Fibroblast of peridontal ligament (primary cell): ENCODE results near the gene C6orf52.

Experiments used
- DNase-seq: peaks from one replicate; pipeline ENCODE4 v3.0.0-alpha.2; 2010; ENCODE audit errors: extremely low read depth

C6orf52 gene

DNA sequence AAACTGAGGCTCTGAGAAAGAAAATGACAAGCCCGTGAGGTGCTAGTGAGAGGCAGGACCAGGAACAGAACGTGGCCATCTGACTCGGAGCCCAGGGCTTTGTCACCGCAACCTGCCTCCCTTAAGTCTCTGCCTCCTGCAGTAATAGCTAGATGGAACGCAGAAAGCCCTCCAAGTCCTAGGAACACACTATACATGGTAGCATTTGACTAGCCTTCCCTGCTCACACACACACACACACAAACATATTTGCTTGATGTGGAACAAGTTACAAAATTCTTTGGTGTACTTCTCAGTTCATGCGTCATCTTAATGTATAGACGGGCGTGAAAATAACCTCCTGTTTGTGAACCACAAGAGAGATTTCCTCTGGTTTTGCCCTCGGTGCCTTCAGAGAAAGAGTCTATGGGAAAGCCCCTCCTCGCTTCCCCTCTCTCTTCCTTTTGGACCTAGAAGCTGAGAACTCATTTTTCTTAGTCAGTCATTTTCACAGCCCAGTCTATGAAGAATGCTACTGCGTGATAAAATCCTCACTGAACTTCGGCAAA lies 38.8 kb downstream of the C6orf52 start:
- DNase-seq: no peak

DNA sequence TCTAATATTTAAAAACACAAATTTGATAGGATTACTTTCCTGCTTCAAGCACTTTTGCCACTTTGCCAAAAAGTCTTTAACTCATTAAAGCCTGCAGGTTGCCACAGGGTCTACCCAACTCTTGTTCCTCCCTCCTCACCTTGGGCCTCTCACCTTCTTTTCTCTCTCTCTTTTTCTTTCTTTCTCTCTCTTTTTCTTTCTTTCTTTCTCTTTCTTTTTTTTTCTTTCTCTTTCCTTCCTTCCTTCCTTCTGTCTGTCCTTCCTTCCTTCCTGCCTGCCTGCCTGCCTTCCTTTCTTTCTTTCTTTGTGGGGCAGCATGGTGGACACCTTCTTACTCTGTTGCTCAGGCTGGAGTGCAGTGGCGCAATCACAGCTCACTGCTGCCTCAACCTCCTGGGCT lies 50.2 kb downstream of the C6orf52 start:
- no peak for DNase-seq

DNA sequence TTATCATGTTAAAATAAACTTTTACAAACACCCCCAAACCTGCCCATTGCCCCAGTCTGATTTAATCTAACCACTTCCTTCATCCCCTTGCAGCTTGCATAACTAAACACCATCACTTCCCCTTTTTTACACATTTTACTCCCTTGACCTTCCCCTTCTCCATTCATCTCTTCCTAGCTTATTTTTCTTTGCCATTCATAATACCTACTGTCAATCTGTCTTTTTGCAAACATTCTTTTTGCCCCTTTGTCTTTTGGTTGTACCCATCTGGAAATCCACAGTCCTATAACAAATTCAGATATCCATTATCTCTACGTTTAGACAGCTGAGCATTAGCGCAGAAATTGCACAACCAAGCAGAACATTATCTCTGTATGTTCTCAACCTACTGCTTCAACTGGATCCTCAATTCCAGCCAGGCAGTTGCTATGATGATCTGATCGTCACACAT lies 51.2 kb downstream of the C6orf52 start:
- DNase-seq: no peak

DNA sequence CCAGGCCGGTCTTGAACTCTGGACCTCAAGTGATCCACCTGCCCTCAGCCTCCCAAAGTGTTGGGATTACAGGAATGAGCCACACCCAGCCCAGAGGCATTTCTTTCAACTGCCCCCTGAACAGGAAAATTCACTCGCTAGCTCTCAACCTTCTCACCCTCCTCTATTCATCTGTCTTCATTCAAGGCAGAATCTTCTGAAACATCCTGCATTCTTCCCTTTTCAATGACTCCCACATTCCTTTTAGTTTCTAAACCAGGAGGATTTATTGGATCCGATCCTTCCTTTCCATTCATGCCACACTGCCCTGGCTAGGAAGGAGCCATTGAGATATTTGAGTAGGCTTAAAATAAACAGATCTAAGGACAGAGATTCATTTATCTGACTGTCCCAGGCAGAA lies 52.9 kb downstream of the C6orf52 start:
- no peak for DNase-seq

DNA sequence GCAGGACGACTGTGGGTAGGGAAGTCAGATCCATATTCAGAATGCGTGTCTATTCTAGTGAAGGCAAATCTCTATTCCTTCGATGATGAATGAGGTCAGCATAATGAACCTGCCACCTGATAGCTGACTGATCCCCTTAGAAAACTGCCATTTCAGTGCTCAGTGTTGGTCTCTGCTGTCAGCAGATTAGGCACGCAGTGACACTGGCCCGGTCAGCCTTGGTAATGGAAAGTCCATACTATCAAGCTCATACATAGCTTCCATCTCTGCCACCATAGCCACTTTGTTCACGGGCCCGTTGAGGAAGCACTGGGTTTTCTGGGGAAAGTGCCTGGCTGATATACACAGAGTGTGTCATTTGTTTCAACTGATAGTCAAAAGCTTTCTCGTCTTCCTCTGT lies 54.0 kb downstream of the C6orf52 start:
- DNase-seq: no peak

DNA sequence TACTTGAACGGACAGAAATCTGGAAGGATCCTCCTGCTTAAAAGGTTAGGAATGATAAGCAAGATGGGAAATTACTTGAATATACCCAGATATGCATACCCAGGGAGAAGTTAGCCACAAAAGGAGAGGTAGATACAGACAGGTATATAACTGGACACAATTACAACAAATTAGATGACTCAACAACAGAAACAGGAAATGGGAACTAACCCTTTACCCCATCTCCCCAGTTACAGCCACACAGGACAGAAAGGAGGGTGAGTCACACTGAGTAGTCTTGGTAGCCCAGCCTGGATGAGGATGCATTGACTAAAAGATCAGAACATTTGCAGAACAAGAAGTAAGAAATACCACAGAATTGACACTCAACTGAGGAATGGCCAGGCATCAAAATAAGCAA lies 61.2 kb downstream of the C6orf52 start:
- DNase-seq: no peak

DNA sequence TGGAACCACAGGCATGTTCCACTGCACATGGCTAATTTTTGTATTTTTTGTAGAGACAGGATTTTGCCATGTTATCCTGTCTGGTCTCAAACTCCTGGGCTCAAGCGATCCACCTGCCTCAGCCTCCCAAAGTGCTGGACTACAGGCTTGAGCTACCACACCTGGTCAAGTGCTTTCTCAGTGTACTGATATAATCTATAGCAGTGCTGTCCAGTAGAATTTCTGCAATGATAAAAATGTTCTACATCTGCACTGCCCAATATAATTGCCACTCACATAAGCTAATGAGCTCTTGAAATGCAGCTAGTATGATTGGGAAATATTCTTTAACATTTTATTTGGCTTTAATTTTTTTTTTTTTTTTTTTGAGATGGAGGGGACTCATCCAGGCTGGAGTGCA lies 64.2 kb downstream of the C6orf52 start:
- no peak for DNase-seq

DNA sequence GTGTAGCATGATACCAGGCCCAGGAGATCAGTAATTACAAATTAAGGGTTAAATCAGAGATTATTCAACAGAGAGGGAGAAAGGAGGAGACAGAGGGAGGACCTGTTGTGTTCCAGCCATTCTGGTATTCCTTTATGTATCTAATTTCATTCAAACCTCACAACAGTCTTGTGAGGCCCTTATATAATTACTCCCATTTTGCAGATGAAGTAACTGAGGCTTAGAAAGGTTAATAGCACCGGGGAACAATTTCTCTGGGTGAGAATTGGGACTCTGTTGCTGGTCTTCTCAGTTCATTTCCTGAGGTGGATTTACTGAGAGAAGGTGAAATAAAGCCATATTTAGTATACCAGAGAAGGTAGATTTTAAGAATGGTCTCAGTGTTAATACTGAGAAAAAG lies 66.6 kb downstream of the C6orf52 start:
- DNase-seq: no peak

DNA sequence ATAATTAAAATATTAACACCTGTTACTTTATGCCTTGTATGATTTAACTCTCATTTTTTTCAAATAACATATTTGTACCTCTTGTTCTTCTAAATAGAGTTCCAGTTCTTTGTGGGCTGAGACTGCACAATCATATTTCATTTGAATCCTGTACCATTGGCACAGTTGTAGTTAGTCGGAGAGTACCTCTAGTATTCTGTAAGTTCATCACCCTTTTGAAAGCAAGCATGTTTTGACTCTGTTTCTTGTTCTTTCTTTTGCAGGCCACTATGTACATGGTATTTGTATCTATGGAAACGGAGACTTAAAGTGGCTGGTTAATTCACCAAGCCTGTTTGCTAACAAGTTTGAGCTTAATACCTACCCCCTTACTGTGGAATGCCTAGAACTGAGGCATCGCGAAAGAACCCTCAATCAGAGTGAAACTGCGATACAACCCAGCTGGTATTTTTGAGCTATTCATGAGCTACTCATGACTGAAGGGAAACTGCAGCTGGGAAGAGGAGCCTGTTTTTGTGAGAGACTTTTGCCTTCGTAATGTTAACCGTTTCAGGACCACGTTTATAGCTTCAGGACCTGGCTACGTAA lies 68.2 kb downstream of the C6orf52 start:
- no peak for DNase-seq

DNA sequence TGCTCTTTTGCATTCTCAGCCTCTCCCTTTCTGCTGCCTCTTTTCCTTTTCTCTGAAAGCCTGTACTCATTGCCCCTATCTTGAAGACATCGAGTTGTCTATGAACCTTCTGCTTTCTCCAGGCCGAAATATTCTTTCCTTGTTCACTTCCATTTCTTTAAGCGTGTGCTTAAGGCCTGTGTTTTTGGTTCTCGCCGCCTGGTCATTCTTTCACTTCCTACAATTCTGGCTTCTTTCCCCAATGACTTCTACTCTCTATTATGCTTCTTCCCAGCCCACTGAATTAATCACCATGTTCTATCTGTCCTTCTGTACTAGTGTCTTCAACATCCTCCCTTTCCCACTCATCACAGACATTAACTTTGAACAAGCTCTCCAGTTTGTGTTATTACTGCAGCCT lies 69.6 kb downstream of the C6orf52 start:
- no peak for DNase-seq

DNA sequence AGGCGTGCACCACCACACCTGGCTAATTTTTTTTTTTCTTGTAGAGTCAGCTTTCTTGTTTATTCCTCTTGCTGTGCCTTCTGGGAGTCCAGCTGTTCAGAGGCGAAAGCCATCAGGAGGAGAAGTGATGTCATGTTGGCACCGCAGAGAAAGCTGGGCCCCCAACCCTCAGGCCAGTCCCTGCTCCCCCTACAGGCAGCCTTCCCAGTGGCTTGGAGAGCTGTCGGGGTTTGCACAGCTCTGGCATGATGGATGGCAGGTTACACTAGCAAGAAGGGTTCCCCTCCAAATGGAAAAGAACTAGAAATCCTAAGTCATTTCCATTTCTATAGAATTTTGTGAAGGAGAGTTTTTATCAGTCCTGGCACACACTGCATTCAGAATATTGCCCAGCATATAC lies 72.6 kb downstream of the C6orf52 start:
- no peak for DNase-seq
